ENCODE results near the gene SRCAP.
"Not testable (repeated sequence)": the region's sequence is repeated elsewhere in the genome, so short reads cannot be mapped to it uniquely, and the experiment has no call there.

The SRCAP gene

DNA sequence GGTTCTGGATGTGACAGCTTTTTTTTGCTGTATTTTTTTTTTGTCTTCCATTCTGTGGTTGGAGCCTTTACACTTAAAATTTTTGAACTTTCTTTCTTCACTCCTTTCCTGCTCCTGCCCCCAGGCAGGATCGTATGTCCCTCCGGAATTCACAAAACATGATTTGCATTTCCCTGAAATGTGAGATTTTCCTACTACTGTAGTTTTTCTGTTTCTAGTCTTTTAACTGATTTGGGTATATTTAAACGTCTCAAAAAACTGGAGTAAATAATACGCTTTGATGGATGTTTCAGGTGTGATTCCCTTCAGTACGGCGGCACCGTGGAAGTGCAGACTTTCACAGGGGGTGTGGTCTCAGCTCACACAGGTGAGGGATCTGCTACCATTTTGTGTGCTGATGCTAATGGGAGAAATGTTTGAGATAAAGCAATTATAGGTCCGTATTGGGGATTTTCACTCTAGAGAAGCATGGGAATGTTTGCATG lies 686 bp downstream of the SRCAP start:
- DNase-seq: no peak

DNA sequence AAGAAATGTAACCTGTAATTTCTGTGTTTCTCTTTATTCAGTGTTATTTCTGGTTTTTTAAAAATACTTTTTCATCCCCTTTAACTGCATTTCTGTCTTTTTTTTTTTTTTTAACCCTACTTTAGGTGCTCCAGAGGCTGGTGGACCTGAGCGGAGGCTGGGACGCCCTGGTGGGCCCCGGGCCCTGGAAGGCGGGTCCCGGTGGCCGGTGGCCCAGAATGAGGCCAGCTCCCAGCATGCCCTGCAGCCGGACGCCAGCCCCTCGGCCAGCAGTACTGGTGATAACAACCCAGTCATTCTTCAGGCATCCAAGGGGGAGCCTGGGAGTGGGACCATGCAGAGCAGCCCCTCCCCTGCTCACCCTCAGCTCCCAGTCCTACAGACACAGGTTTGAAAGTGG lies 1.5 kb downstream of the SRCAP start:
- DNase-seq: no peak

DNA sequence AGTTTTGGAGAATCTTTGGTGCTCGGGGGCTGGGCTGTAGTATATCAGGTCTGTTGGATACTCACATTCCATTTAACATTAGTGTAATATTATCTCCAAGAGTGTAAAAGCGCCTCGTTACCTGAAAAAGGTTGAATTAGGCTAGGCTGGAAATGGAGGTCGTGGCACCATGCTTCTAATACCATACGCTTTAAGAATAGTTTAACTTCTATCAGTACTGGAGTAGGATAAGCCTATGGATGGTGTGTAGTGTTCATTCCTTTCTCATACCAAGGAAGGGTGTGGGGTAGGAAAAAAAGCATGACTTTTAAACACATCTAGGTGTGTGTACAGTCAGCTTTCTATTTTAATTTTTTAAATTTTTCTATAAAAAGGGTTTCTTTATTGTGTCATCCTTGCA lies 2.0 kb downstream of the SRCAP start:
- no peak for DNase-seq

DNA sequence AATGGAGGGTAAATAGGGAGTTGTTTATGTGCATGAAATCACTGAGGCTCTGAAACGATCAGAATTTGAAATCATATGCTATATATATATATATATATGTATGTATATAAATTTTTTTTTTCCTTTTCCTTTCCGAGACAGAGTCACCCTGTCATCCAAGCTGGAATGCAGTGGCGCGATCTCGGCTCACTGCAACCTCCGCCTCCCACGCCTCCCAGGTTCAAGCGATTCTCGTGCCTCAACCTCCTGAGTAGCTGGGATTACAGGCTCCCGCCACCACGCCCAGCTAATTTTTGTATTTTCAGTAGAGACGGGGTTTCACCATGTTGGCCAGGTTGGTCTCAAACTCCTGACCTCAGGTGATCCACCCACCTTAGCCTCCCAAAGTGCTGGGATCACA lies 4.1 kb downstream of the SRCAP start:
- not testable (repeated sequence) for DNase-seq

DNA sequence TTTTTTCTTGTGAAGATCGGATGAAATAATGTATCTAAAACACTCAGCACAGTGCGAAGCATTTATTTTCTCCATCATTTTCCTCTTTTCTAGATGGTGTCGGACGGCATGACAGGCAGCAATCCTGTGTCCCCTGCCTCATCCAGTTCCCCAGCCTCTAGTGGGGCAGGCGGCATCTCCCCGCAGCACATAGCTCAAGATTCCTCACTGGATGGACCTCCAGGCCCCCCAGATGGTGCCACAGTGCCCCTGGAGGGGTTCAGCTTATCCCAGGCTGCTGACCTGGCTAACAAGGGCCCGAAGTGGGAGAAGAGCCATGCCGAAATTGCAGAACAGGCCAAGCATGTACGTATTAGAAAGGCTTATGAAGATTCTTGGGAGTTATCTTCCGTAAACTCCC lies 5.0 kb downstream of the SRCAP start:
- no peak for DNase-seq

DNA sequence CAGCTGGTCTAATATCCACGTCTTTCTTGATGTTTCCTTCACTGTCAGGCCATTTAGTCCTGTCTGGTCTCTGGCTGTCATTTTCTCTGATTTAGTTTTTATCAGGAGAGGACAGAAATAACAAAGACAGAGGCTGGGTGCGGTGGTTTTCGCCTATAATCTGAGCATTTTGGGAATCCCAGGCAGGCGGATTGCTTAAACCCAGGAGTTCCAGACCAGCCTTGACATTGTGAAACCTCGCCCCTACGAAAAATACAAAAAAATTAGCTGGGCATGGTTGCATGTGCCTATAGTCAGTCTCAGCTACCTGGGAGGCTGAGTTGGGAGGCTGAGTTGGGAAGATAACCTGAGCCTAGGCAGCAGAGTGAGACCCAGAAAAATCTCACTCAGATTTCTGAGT lies 7.1 kb downstream of the SRCAP start:
- no peak for DNase-seq

DNA sequence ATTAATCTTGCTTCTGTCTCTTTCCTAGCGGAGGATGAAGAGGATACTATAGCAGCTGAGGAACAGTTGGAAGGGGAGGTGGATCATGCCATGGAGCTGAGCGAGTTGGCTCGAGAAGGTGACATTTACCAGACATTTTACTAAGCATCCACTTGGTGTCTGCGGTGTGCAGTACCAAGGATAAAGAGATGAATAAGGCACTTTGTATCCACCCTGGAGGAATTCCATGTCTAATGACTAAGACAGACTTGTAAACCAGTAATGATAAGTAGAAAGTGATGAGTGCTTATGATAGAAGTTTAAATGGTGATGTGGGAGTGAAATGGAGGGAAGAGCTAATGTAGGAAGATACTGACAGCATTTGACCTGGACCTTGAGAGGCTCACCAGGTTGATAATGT lies 12.0 kb downstream of the SRCAP start:
- no peak for DNase-seq

DNA sequence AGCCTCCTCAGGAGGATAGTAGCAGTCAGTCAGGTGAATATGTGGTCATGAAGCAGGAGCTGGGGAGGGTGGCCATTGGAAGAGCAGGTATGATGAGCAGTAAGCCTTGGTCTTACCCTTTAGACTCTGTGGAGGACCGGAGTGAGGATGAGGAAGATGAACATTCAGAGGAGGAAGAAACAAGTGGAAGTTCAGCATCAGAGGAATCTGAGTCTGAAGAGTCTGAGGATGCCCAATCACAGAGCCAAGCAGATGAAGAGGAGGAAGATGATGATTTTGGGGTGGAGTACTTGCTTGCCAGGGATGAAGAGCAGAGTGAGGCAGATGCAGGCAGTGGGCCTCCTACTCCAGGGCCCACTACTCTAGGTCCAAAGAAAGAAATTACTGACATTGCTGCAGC lies 12.7 kb downstream of the SRCAP start:
- no peak for DNase-seq

DNA sequence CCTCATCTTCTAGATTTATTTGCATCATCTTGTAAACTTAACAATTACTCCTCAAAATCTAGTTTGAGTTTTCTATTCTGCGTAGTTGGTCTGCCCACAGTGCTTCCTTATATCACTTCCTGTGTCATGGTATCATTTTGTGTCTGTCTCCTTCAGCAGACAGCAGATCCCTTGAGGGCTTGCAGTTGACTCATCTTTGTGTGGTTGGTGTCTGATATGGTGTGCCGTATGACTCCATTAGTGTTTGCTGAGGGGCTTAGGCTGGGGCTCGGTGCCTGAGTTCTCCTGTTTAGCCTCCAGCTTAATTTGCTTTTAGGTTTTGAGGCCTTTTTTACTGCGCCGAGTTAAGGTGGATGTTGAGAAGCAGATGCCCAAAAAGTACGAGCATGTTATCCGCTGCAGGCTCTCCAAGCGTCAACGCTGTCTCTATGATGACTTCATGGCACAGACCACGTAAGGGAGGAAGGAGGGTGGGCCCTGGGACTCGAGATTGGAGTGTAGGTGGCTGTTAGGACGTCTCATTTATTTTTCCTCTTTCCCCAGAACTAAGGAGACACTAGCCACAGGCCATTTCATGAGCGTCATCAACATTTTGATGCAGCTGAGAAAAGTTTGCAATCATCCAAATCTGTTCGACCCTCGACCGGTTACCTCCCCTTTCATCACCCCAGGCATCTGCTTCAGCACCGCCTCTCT lies 16.9 kb downstream of the SRCAP start:
- peak; percentile 88 to 91 for DNase-seq

DNA sequence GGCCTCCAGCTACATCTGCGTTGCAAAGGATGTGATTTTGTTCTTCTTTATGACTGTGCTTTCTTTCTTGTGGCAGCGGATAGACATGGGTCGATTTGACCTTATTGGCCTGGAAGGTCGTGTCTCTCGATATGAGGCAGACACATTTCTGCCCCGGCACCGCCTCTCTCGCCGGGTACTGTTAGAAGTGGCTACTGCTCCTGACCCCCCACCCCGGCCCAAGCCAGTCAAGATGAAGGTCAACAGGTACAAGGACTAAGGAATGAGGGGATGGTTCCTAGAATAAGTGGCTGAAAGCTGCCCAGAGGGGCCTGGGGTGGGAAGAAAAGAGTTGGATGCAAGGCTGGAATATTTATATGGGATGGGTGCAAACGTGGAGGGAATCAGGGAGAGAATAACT lies 21.1 kb downstream of the SRCAP start:
- no peak for DNase-seq

DNA sequence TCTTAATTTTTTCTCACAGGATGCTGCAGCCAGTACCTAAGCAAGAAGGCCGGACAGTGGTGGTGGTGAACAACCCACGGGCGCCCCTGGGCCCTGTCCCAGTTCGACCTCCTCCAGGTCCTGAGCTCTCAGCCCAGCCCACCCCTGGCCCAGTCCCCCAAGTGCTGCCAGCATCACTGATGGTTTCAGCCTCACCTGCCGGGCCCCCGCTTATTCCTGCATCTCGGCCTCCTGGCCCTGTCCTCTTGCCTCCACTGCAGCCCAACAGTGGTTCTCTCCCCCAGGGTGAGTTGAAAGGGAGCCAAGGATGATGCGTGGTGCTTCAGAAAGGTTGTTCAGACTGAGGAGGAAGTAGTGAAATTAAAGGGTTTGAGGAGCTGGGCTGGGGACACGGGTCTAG lies 21.7 kb downstream of the SRCAP start:
- no peak for DNase-seq

DNA sequence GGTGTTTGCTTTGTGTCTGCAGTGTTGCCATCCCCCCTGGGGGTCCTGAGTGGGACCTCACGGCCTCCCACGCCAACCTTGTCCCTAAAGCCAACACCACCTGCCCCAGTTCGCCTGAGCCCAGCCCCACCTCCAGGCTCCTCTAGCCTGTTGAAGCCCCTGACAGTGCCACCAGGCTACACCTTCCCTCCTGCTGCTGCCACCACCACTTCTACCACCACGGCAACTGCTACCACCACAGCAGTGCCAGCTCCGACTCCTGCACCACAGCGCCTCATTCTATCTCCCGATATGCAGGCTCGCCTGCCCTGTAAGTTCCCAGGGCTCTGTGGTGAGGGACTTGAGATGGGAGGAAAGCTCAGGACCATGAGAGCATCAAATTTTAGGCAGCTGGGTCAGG lies 22.2 kb downstream of the SRCAP start:
- no peak for DNase-seq

DNA sequence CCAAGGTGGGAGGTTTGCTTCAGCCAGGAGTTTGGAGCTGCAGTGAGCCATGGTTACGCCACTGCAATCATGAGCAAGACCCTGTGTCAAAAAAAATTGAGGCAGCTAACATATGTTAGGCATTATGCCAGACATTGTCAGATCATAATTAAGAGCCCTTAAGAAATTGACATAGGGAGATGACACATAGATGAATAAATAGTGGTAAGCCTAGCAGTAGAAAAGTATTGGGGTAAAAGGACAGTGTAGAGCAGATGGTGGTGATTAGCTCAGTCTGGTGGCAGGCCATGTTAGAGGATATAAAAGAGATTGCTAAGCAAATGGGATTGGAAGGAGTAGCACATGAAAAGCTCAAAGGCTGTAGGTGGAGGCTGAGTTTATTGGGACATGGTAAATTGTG lies 22.6 kb downstream of the SRCAP start:
- no peak for DNase-seq

DNA sequence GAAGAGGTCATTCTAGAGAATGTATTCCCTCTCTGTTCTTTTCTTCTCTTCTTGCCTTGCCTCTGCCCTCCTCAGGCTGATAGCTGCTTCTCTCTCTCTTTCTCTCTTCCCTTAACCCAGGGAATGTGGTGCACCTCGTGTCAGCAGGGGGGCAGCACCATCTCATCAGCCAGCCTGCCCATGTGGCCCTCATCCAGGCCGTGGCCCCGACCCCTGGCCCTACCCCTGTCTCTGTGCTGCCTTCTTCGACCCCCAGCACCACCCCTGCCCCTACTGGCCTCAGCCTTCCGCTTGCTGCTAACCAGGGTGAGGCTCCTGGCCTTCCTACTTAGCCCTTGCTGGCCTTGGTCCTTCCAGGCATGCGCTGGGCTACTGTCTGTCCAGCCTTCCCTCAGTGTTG lies 23.5 kb downstream of the SRCAP start:
- no peak for DNase-seq

DNA sequence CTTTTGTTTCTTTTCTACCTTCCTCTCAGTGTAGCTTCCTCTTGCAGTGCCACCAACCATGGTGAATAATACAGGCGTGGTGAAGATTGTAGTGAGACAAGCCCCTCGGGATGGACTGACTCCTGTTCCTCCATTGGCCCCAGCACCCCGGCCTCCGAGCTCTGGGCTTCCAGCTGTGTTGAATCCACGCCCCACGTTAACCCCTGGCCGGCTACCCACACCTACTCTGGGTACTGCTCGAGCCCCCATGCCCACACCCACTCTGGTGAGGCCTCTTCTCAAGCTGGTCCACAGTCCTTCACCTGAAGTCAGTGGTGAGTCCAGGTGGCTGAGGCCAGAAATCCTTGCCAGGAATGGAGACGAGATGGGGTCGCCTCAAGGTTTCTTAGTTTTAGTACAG lies 23.9 kb downstream of the SRCAP start:
- DNase-seq: no peak

DNA sequence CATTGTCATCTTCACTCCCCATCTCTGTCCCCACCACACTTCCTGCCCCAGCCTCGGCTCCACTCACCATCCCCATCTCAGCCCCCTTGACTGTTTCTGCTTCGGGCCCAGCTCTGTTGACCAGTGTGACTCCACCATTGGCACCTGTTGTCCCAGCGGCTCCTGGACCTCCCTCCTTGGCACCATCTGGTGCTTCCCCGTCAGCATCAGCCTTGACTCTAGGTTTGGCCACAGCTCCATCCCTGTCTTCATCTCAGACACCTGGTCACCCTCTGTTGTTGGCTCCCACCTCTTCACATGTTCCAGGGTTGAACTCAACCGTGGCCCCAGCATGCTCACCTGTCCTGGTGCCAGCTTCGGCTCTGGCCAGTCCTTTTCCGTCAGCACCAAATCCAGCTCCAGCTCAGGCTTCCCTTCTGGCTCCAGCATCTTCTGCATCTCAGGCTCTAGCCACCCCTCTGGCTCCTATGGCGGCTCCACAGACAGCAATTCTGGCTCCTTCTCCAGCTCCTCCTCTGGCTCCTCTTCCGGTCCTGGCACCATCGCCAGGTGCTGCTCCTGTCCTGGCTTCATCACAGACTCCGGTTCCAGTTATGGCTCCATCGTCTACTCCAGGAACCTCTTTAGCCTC lies 24.9 kb downstream of the SRCAP start:
- no peak for DNase-seq

DNA sequence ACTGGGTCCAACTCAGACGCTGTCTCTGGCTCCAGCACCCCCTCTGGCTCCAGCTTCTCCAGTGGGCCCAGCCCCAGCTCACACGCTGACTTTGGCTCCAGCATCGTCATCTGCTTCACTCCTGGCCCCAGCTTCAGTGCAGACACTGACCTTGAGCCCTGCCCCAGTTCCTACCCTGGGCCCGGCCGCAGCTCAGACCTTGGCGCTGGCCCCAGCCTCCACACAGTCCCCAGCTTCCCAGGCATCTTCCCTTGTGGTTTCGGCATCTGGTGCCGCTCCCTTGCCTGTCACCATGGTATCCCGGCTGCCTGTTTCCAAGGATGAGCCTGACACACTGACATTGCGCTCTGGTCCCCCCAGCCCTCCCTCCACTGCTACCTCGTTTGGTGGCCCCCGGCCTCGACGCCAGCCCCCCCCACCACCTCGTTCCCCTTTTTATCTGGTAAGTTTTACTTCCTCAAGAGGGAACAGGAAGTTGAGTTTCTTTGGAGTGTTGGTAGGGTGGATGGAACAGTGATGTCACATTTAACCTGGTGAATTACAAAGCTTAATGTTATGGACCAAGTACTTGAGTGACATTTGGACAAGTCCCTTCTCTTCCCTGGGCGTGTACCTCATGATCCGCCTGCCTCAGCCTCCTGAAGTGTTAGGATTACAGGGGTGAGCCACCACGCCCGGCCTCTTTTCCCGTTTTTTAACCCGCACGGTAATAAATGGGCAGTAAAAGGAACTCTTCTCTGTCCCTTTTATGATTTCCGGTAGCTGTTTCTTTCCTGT lies 25.9 kb downstream of the SRCAP start:
- DNase-seq: peak; percentile 81 to 89

DNA sequence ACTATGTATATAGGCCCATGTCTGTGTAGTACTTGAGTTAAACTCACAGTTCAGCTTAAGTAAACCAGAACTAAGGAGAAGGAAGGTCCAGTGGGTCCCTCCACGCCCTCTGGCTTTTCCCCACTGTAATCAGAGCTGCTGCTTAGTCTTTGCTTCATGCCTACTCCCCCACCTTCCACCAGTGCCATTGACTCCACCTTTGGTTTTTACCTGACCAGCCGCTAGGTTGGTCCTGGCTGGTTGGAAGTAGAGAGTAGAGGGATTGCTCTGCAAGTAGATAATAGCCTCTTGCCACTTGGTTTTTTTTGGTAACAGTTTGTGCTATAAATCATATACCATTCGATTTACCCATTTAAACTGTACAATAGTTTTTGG lies 26.4 kb downstream of the SRCAP start:
- no peak for DNase-seq

DNA sequence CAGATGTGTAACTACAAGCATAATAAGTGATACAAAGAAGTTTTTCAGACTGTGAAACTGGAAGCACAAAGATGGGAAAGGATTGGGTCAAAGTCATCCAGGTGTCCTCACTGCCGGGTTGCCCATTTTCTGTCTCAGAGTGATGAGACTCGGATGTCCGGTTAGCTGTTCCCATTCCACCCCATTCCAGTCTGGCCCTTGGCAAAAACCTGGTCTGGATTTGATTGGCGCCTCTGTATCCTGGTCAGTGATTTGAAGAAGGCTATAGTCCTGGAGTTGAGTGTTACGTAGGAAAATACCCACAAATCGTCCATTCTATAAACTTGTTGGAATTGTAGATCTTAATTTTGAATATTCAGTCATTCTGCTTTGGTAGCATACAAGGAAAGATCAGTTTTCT lies 29.4 kb downstream of the SRCAP start:
- no peak for DNase-seq

DNA sequence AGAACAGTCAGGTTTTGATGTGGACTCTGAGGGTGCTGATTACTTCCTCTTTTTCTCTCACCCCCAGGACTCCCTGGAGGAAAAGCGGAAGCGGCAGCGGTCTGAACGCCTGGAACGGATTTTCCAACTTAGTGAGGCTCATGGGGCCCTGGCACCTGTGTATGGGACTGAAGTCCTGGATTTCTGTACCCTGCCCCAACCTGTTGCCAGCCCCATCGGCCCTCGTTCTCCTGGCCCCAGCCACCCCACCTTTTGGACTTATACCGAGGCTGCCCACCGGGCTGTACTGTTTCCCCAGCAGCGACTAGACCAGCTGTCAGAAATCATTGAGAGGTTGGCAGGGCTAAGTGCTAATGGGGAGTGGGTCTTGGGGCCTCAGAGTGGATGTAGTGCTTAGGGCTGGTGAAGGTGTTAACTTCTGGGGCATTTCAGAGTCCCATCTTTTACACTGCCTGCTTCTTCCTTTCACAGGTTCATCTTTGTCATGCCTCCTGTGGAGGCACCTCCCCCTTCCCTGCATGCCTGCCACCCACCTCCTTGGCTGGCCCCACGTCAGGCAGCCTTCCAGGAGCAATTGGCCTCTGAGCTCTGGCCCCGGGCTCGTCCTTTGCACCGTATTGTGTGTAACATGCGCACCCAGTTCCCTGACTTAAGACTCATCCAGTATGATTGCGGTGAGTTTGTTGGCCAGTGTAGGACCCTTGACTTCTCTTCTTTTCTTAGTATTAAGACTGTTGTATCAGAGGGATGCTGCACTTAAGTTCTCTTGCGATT lies 30.1 kb downstream of the SRCAP start:
- DNase-seq: peak; percentile 65 to 74

DNA sequence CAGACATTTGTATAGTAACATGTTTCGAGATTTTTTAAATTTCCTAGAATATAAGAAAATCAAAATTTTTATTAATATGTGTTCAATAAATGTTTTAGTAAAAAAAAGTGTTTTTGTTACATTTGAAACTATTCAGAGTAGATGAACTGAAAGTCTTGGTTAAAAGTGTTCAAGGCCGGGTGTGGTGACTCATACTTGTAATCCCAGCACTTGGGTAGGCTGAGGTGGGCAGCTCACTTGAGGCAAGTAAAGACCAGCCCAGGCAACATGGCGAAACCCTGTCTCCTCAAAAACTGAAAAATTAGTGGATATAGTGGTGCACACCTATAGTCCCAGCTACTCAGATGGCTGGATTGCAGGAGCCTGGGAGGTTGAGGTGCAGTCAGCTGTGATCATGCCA lies 32.4 kb downstream of the SRCAP start:
- DNase-seq: no peak

DNA sequence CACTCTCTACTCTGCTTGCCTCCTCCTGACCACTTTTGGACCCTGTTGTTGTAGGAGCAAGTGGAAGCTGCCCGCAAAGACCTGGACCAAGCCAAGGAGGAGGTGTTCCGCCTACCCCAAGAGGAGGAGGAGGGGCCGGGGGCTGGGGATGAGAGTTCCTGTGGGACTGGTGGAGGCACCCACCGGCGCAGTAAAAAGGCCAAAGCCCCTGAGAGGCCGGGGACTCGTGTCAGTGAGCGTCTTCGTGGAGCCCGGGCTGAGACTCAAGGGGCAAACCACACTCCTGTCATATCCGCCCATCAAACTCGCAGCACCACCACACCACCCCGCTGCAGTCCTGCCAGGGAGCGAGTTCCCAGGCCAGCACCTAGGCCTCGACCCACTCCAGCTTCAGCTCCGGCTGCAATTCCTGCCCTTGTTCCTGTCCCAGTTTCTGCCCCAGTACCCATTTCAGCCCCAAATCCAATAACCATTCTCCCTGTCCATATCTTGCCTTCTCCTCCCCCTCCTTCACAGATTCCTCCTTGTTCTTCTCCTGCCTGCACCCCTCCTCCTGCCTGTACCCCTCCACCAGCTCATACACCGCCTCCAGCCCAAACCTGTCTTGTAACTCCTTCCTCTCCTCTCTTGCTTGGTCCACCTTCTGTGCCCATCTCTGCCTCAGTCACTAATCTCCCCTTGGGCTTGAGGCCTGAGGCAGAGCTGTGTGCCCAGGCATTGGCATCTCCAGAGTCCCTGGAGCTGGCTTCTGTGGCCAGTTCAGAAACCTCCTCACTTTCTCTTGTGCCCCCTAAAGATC lies 38.2 kb downstream of the SRCAP start:
- DNase-seq: no peak
